Measurements from ENCODE around the gene EXOSC3. TPM values are rescaled to one million over a fixed set of nuclear protein-coding genes. Genes with fewer than 3 reads are reported as not detected.

The EXOSC3 gene
- total and polyA plus RNA-seq, 10 of the 15 experiments (the other 5 are each of a cell fraction or from before 2014, with no cell fraction given), result 8.2 to 161 (median 61.4) TPM

DNA sequence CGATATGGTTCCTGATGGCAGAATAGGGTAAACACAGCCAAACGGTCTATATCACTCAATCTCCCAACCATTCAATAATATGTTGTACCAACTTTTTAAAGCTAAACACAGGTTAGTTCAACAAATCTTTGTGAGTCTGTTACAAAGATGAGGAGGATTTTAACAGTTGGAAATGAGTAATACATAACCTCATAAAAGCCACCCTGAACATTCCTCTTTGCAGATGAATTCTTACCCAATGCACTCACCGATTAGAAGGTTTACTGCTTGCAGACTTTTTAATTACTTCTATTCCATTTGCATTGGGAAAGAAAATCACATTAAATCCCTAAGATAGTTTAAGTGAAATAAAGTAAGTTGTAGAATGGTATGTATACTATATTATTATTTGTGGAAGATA is 54.6 kb downstream of the EXOSC3 start:
- SMC1A ChIA-PET (ENCODE audit: uncharacterized antibody, unreplicated experiment), result no interaction called here
- intact Hi-C loops (cut with micrococcal nuclease; ENCODE audit: unreplicated experiment) (no loop called here), in situ Hi-C loops (cut with MboI) (no loop called here)
- Histone ChIP-seq H3K4me3 (no peak overlapping the region), H3K4me2 (ENCODE audit: control insufficient read depth, insufficient read depth) (no peak overlapping the region), H3K36me3 (ENCODE audit: control insufficient read depth in 2 of 2, insufficient read depth in 2 of 2, low read length in 1 of 2) (no peaks in the 10 kb centered on the region), H2AFZ (ENCODE audit: control insufficient read depth, low read depth, low read length) (no peak overlapping the region), H4K20me1 (ENCODE audit: control insufficient read depth, insufficient read depth) (no peaks in the 10 kb centered on the region), H3K4me1 (ENCODE audit: control insufficient read depth, insufficient read depth, low read length) (no peaks in the 10 kb centered on the region), H3K27ac (ENCODE audit: control insufficient read depth, insufficient read depth) (no peak overlapping the region), H3K27me3 (replicated peaks in 1 of 2; ENCODE audit: control insufficient read depth in 2 of 2, insufficient read depth in 2 of 2, low read length in 1 of 2) (no peaks in the 10 kb centered on the region), H3K9ac (ENCODE audit: control insufficient read depth, insufficient read depth, low read length) (no peak overlapping the region), H3K79me2 (ENCODE audit: control insufficient read depth, insufficient read depth, low read length) (no peaks in the 10 kb centered on the region), H3K9me3 (replicated peaks; ENCODE audit: control insufficient read depth, insufficient read depth, low read length) (no peaks in the 10 kb centered on the region)
- CTCF ChIA-PET, result no interaction called here
- FAIRE-seq, result no peak
- no peak for ATAC-seq
- TF ChIP-seq, protein P1, sequence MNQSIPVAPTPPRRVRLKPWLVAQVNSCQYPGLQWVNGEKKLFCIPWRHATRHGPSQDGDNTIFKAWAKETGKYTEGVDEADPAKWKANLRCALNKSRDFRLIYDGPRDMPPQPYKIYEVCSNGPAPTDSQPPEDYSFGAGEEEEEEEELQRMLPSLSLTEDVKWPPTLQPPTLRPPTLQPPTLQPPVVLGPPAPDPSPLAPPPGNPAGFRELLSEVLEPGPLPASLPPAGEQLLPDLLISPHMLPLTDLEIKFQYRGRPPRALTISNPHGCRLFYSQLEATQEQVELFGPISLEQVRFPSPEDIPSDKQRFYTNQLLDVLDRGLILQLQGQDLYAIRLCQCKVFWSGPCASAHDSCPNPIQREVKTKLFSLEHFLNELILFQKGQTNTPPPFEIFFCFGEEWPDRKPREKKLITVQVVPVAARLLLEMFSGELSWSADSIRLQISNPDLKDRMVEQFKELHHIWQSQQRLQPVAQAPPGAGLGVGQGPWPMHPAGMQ (IDR thresholded peaks at IDR 0.05; ENCODE audit: borderline replicate concordance), result no peak
- no peak for TF ChIP-seq DPF2 (IDR thresholded peaks at IDR 0.05)
- TF ChIP-seq, protein P2, sequence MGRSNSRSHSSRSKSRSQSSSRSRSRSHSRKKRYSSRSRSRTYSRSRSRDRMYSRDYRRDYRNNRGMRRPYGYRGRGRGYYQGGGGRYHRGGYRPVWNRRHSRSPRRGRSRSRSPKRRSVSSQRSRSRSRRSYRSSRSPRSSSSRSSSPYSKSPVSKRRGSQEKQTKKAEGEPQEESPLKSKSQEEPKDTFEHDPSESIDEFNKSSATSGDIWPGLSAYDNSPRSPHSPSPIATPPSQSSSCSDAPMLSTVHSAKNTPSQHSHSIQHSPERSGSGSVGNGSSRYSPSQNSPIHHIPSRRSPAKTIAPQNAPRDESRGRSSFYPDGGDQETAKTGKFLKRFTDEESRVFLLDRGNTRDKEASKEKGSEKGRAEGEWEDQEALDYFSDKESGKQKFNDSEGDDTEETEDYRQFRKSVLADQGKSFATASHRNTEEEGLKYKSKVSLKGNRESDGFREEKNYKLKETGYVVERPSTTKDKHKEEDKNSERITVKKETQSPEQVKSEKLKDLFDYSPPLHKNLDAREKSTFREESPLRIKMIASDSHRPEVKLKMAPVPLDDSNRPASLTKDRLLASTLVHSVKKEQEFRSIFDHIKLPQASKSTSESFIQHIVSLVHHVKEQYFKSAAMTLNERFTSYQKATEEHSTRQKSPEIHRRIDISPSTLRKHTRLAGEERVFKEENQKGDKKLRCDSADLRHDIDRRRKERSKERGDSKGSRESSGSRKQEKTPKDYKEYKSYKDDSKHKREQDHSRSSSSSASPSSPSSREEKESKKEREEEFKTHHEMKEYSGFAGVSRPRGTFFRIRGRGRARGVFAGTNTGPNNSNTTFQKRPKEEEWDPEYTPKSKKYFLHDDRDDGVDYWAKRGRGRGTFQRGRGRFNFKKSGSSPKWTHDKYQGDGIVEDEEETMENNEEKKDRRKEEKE (IDR thresholded peaks at IDR 0.05), result no peak
- TF ChIP-seq MEF2B (IDR thresholded peaks at IDR 0.05; ENCODE audit: partially characterized antibody, poor library complexity, severe bottlenecking), result no peak
- no TSS peak for BruUV-seq (replicated peaks)
- RAD21 ChIA-PET (ENCODE audit: unreplicated experiment), result interaction anchor here (1.2 kb wide), 1 partner anchor 20 kb away, joined by 3 read pairs; no protein-coding TSS in a partner anchor
- WGBS (ENCODE audit: insufficient coverage, insufficient replicate concordance, low lambda C conversion rate, missing lambda C conversion rate), result 28% methylated on average over 3 of the region's 3 CpGs
- no peak for DNase-seq (ENCODE audit: low read depth, low spot score)
- POLR2A ChIA-PET, result interaction anchor here (0.6 kb wide), 1 partner anchor 9 kb away, joined by 3 read pairs; no protein-coding TSS in a partner anchor

Other genes starting within 250 kb of the EXOSC3 start
- 14.0 and 15.2 TPM in 2 replicates for gene FBXO10, start 208.7 kb downstream of the EXOSC3 start, total RNA-seq (2014; rRNA removed)
- gene FBXO10, start 208.7 kb downstream of the EXOSC3 start, total RNA-seq (2014; rRNA removed; fragmentation: Illumina TruSeq; extraction: Trizol), result 8.2 and 10.2 TPM in 2 replicates
- gene FBXO10, start 208.7 kb downstream of the EXOSC3 start, total RNA-seq (2021), result 14.3 and 15.7 TPM in 2 replicates
- 2.2 and 2.4 TPM in 2 replicates for gene FBXO10, start 208.7 kb downstream of the EXOSC3 start, polyA plus RNA-seq (2011; rRNA removed)
- gene FBXO10, start 208.7 kb downstream of the EXOSC3 start, polyA plus RNA-seq (2014; fragmentation: Illumina TruSeq; extraction: Trizol), result 9.0 and 13.1 TPM in 2 replicates
- gene FBXO10, start 208.7 kb downstream of the EXOSC3 start, polyA plus RNA-seq (2014; fragmentation: Nextera tagmentation; extraction: Ambion mirVana), result 1 to 10 TPM; 1.6 to 1.9 TPM
- gene FBXO10, start 208.7 kb downstream of the EXOSC3 start, polyA plus RNA-seq (2014; rRNA removed), result 17.2 and 18.8 TPM in 2 replicates
- 1 to 10 TPM; 8.7 to 9.0 TPM for gene FBXO10, start 208.7 kb downstream of the EXOSC3 start, polyA plus RNA-seq (2016; fragmentation: Nextera tagmentation; extraction: Ambion mirVana)
- gene TOMM5, start 192.5 kb downstream of the EXOSC3 start, total RNA-seq (2014; rRNA removed), result 292 and 302 TPM in 2 replicates
- gene TOMM5, start 192.5 kb downstream of the EXOSC3 start, total RNA-seq (2014; rRNA removed; fragmentation: Illumina TruSeq; extraction: Trizol), result 262 and 276 TPM in 2 replicates
- gene TOMM5, start 192.5 kb downstream of the EXOSC3 start, total RNA-seq (2021), result 152 and 165 TPM in 2 replicates
- gene TOMM5, start 192.5 kb downstream of the EXOSC3 start, polyA plus RNA-seq (2011; rRNA removed), result 290 and 355 TPM in 2 replicates
- 194 and 264 TPM in 2 replicates for gene TOMM5, start 192.5 kb downstream of the EXOSC3 start, polyA plus RNA-seq (2014; fragmentation: Illumina TruSeq; extraction: Trizol)
- 1,000 to 10,000 TPM; 1,100 to 1,143 TPM for gene TOMM5, start 192.5 kb downstream of the EXOSC3 start, polyA plus RNA-seq (2014; fragmentation: Nextera tagmentation; extraction: Ambion mirVana)
- gene TOMM5, start 192.5 kb downstream of the EXOSC3 start, polyA plus RNA-seq (2014; rRNA removed), result 409 and 421 TPM in 2 replicates
- 100 to 1,000 TPM; 521 to 544 TPM for gene TOMM5, start 192.5 kb downstream of the EXOSC3 start, polyA plus RNA-seq (2016; fragmentation: Nextera tagmentation; extraction: Ambion mirVana)
- 0.05 TPM in 1 of 2 replicates, not detected in the other for gene FRMPD1, start 134.1 kb downstream of the EXOSC3 start, total RNA-seq (2014; rRNA removed)
- 0.04 TPM in 1 of 2 replicates, not detected in the other for gene FRMPD1, start 134.1 kb downstream of the EXOSC3 start, total RNA-seq (2014; rRNA removed; fragmentation: Illumina TruSeq; extraction: Trizol)
- not detected in 2 replicates for gene FRMPD1, start 134.1 kb downstream of the EXOSC3 start, total RNA-seq (2021)
- 0.01 and 0.05 TPM in 2 replicates for gene FRMPD1, start 134.1 kb downstream of the EXOSC3 start, polyA plus RNA-seq (2011; rRNA removed)
- 0.01 TPM in 1 of 2 replicates, not detected in the other for gene FRMPD1, start 134.1 kb downstream of the EXOSC3 start, polyA plus RNA-seq (2014; fragmentation: Illumina TruSeq; extraction: Trizol)
- gene FRMPD1, start 134.1 kb downstream of the EXOSC3 start, polyA plus RNA-seq (2014; fragmentation: Nextera tagmentation; extraction: Ambion mirVana), result not detected
- 0.01 TPM in 1 of 2 replicates, not detected in the other for gene FRMPD1, start 134.1 kb downstream of the EXOSC3 start, polyA plus RNA-seq (2014; rRNA removed)
- under 1 TPM in 1 of 2 experiments, not detected in 1; 0.08 TPM for gene FRMPD1, start 134.1 kb downstream of the EXOSC3 start, polyA plus RNA-seq (2016; fragmentation: Nextera tagmentation; extraction: Ambion mirVana)
- gene TRMT10B, start 31.3 kb downstream of the EXOSC3 start, total RNA-seq (2014; rRNA removed), result 3.2 and 3.7 TPM in 2 replicates
- 5.5 and 5.9 TPM in 2 replicates for gene TRMT10B, start 31.3 kb downstream of the EXOSC3 start, total RNA-seq (2014; rRNA removed; fragmentation: Illumina TruSeq; extraction: Trizol)
- gene TRMT10B, start 31.3 kb downstream of the EXOSC3 start, total RNA-seq (2021), result 4.7 and 5.9 TPM in 2 replicates
- 10.2 and 12.7 TPM in 2 replicates for gene TRMT10B, start 31.3 kb downstream of the EXOSC3 start, polyA plus RNA-seq (2011; rRNA removed)
- 11.7 and 13.0 TPM in 2 replicates for gene TRMT10B, start 31.3 kb downstream of the EXOSC3 start, polyA plus RNA-seq (2014; fragmentation: Illumina TruSeq; extraction: Trizol)
- gene TRMT10B, start 31.3 kb downstream of the EXOSC3 start, polyA plus RNA-seq (2014; fragmentation: Nextera tagmentation; extraction: Ambion mirVana), result 1 to 10 TPM; 5.0 to 7.6 TPM
- gene TRMT10B, start 31.3 kb downstream of the EXOSC3 start, polyA plus RNA-seq (2014; rRNA removed), result 3.9 and 6.0 TPM in 2 replicates
- gene TRMT10B, start 31.3 kb downstream of the EXOSC3 start, polyA plus RNA-seq (2016; fragmentation: Nextera tagmentation; extraction: Ambion mirVana), result 1 to 10 TPM; 8.6 TPM
- 6.3 and 6.7 TPM in 2 replicates for gene DCAF10, start 15.7 kb upstream of the EXOSC3 start, total RNA-seq (2014; rRNA removed)
- gene DCAF10, start 15.7 kb upstream of the EXOSC3 start, total RNA-seq (2014; rRNA removed; fragmentation: Illumina TruSeq; extraction: Trizol), result 8.9 and 9.4 TPM in 2 replicates
- gene DCAF10, start 15.7 kb upstream of the EXOSC3 start, total RNA-seq (2021), result 12.6 and 12.7 TPM in 2 replicates
- 21.7 and 21.8 TPM in 2 replicates for gene DCAF10, start 15.7 kb upstream of the EXOSC3 start, polyA plus RNA-seq (2011; rRNA removed)
- 10.6 and 12.6 TPM in 2 replicates for gene DCAF10, start 15.7 kb upstream of the EXOSC3 start, polyA plus RNA-seq (2014; fragmentation: Illumina TruSeq; extraction: Trizol)
- 1 to 10 TPM; 3.9 TPM for gene DCAF10, start 15.7 kb upstream of the EXOSC3 start, polyA plus RNA-seq (2014; fragmentation: Nextera tagmentation; extraction: Ambion mirVana)
- gene DCAF10, start 15.7 kb upstream of the EXOSC3 start, polyA plus RNA-seq (2014; rRNA removed), result 7.2 and 7.9 TPM in 2 replicates
- gene DCAF10, start 15.7 kb upstream of the EXOSC3 start, polyA plus RNA-seq (2016; fragmentation: Nextera tagmentation; extraction: Ambion mirVana), result 10 to 100 TPM; 11.2 to 12.8 TPM
- 29.2 and 29.3 TPM in 2 replicates for gene SLC25A51, start 119.1 kb upstream of the EXOSC3 start, total RNA-seq (2014; rRNA removed)
- 27.5 and 27.7 TPM in 2 replicates for gene SLC25A51, start 119.1 kb upstream of the EXOSC3 start, total RNA-seq (2014; rRNA removed; fragmentation: Illumina TruSeq; extraction: Trizol)
- gene SLC25A51, start 119.1 kb upstream of the EXOSC3 start, total RNA-seq (2021), result 23.9 and 24.2 TPM in 2 replicates
- 25.3 and 25.5 TPM in 2 replicates for gene SLC25A51, start 119.1 kb upstream of the EXOSC3 start, polyA plus RNA-seq (2011; rRNA removed)
- 11.7 and 13.8 TPM in 2 replicates for gene SLC25A51, start 119.1 kb upstream of the EXOSC3 start, polyA plus RNA-seq (2014; fragmentation: Illumina TruSeq; extraction: Trizol)
- 1 to 10 TPM; 3.8 to 6.1 TPM for gene SLC25A51, start 119.1 kb upstream of the EXOSC3 start, polyA plus RNA-seq (2014; fragmentation: Nextera tagmentation; extraction: Ambion mirVana)
- 11.2 and 12.7 TPM in 2 replicates for gene SLC25A51, start 119.1 kb upstream of the EXOSC3 start, polyA plus RNA-seq (2014; rRNA removed)
- gene SLC25A51, start 119.1 kb upstream of the EXOSC3 start, polyA plus RNA-seq (2016; fragmentation: Nextera tagmentation; extraction: Ambion mirVana), result 10 to 100 TPM; 10.8 to 11.2 TPM